NCI-H1694 (cell line): ENCODE results near the gene CLDN7.
"Not testable (repeated sequence)": the region's sequence is repeated elsewhere in the genome, so short reads cannot be mapped to it uniquely, and the experiment has no call there.

Experiments
- DNase-seq: peaks from one replicate; lab custom pipeline; 2025; lab: John Stamatoyannopoulos, UW

Gene CLDN7

GRCh38 chr17:7253082-7253481 is 9.2 kb downstream of the CLDN7 start:
- no peak for DNase-seq

- DNase-seq, result peak; percentile 89
Observed at GRCh38 chr17:7252176-7253043, 9.9 kb downstream of the CLDN7 start, which contains the start of gene ELP5. ELP5 (plus strand) TSS chr17:7252215; CDS start chr17:7252551, 336 bp downstream.

DNA sequence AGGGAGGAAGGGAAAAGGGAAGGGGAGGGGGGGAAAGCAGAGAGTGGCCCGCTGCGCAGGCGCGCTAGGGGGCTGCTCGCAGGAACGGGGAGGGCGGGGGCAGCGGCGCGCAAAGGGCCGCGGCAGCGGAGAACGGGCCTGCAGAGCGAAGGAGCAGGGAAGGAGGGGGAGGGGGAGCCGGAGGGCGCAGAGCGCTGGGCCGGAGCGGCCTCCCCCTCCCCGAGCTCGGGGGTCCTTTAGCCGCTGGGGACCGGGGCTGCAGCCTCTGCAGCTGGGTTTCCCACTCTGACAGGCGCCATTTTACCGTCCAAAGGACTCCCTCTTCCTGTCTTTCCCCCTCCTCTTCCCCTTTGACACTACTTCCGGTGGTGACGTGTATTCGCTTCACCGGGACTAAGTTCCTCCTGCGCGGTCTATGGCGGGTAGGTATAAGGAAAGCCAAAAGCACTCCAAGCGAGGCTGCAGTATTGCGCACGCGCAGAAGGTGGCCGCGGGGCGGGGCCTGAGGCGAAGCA is 10.6 kb downstream of the CLDN7 start, which contains the start of gene CTDNEP1:
CTDNEP1 (minus strand) TSS at position 74 of the 515 bp plus-strand sequence. CDS start 438 bp downstream, outside the sequence.
- peak; percentile 99 for DNase-seq

DNA sequence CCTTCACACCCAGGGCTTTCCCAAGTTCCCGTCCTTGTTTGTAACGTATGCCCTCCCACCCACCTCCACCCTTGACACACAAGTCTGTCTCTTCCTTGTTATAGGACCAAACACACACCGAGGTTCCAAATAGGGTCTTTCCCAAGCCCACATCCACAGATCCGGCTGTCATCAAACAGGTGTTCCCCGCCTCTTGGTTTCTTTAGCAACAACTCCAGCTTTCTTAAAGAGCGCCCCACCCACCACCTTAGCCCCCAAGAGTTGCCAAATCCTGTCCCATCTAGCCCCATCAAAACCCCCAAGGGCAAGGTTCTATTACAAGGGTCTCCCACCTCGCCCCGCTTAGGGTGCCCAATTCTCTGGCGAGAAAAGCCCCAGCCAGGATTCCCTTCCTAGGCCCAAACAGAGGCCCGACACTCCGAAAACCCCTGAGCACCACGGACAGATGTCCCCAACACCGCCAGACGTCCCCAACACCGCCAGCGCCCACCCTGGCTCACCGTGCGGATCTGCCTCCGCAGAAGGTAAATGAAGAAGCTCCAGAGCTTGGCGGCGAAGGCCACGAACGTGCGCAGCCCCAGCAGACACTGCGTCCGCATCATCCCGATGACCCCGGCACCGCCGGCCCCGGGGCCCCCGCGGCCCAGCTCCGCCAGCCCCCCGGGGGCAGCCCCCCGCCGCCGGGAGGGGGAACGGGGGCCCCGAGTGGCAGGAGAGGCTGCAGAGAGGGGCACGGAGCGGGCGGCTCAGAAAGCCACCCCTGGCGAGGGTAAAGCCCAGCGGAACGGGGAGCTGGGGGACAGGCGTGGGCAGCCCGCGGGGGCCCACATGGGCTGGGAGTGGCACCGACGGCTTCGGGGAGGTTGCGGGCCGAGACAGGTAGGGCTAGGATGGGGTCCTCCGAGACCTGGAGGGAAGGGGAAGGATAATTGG is 11.3 kb downstream of the CLDN7 start:
- DNase-seq, result no peak

DNA sequence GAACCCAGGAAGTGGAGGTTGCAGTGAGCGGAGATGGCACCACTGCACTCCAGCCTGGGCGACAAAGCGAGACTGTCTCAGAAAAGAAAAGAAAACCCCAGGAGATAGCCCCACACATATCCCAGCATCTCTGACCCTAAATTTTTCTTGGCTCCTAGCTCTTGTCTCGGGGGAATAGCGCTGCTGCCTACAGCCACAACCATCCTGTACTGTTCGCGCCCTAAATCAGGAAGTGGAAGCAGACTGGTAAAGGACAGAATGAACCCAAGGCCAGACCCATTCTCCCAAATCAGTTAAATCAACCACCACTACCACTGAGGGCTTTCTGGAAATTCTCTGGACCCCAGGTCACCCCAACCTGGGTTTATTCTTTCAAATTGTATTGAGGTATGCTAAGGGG is 12.4 kb downstream of the CLDN7 start:
- no peak for DNase-seq

- DNase-seq, result no peak
Observed at GRCh38 chr17:7249214-7249613, 13.1 kb downstream of the CLDN7 start.

GRCh38 chr17:7248796-7249195 is 13.5 kb downstream of the CLDN7 start:
- DNase-seq, result no peak

DNA sequence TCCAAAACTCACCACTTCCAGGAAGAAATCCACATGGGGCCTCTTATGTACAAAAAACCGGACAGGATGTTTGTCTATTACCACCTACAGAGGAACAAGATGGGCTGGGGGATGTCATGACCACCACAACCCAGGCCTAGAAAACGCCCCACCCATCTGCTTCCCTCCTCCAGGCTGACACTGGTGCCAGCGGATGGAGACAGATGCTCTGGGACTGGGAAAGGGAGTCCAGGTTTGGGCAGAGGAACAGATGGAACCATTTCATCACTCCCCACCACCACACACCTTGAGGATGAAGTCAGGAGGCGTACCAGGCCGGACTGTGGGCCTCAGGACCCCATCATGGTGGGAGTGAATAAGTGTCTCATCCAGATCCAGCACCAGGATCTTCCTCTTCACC is 15.5 kb downstream of the CLDN7 start:
- no peak for DNase-seq

GRCh38 chr17:7243838-7244237 is 18.4 kb downstream of the CLDN7 start:
- not testable (repeated sequence) for DNase-seq

DNA sequence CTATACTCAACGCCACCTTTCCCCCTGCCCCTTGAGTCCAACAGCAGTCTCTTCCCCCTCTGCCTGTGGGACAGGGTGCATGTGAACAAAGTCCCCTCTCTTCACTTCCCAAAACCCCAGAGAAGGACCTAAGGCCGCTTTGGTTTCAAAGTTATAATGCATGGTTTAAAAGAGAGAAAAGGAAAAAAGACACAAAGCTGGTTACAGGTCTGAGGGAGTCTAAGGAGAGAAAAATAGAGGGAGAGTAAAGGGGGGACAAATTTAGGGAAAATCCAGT is 18.9 kb downstream of the CLDN7 start:
- DNase-seq, result no peak

- peak; percentile 93 for DNase-seq
Observed at GRCh38 chr17:7242717-7243452, 19.4 kb downstream of the CLDN7 start.

- peak; percentile 90 for DNase-seq
Observed at GRCh38 chr17:7241783-7242716, 20.2 kb downstream of the CLDN7 start, which contains the start of gene GABARAP. GABARAP (minus strand) TSS chr17:7242449; CDS start chr17:7242330, 119 bp downstream.

GRCh38 chr17:7241090-7241733 is 21.1 kb downstream of the CLDN7 start:
- DNase-seq, result no peak

DNA sequence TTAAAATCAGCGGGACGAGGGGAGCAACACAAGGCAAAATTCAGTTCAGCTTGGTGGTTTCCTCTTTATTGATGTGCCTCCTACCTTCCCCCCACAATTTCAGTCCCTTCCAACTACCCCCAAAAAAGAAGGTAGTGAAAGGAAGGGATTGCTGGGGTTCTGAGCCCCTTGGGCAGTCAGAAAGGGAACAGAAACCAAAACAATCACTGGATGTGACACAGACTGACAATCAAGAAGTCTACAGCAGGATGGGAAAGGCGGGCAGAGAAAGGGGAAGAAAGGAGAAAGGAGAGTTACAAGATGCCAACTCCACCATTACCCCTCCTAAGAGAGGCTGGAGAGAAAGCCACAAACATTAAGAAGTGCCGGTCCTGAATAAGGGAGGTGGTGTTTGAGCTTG is 21.9 kb downstream of the CLDN7 start:
- no peak for DNase-seq

DNA sequence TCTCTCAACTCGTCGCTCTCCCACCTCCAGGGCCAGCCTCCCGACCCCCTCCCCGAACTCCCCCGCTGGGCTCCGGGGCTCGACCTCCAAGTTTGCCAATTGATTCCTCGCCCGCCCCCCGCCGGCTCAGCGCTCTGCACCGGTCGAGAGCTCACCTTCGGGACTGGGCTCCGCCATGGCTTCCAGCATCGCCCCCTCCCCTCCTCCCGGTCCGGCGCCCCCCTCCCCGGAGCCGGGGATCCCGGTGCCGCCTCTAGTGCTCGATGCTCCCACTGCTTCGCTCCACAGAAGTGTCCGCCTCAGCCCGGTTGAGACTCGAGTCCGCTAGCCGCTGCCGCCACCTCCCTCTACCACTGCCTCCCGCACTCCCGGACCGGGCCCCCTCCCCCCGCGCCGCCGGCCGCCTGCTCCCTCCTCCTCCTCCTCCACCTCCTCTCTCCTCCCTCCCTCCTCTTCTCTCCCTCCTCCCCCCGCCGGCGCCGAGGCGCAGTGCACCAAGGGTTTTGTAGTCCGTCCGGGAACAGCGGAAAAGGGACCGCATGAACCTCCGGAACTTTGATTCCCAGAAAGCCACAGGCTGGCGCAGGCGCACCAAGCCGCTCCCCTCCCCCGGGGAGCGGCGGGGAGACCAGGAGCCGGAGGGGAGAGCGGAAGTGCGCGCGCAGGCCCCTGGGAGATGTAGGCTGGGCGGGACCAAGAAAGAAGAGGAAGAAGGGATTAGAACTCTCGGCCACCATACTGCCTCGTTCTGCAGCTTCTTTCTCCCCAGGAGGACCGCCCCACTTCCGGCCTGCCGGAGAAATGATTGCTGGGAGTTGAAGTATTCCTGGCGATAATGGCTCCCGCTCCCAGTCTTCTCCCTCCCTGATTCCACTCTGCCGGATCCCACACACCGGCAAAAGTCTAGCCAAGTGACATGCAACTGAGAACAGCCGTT is 22.9 kb downstream of the CLDN7 start, which contains the start of gene PHF23:
PHF23 (minus strand) TSS at position 367 of the 937 bp plus-strand sequence; CDS start at position 189, 178 bp downstream.
- DNase-seq, result peak; percentile 99

DNA sequence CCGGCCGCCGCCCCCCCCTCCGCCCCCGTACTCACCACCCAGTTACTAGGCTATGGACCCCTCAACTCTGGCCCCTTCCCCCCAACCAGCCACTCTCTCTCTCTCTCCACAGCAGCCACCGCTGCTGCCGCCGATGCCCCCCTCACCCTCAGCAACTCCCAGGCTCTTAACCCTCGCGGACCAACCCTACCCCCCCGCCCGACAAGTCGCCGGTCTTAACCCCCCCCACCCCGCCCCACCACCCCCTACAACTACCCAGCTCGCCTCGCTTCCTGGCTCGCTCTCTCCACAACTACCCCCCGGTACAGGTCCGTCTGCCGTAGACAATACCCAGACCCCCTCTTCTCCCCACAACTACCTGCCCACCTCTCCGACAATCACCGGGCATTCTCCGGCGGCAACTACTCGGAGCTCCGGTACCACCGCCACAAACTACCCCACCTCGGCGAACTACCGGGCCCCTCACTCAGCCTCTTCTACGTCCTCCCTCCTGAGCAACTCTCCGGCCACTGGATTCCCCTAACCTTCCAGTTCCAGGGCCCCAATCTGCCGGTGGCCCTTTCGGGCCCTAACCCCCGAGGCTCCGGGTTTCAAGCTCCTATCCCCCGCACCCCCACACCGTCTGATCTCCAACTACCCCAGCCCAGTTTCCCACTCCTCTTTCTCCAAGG is 23.7 kb downstream of the CLDN7 start:
- DNase-seq, result no peak

DNA sequence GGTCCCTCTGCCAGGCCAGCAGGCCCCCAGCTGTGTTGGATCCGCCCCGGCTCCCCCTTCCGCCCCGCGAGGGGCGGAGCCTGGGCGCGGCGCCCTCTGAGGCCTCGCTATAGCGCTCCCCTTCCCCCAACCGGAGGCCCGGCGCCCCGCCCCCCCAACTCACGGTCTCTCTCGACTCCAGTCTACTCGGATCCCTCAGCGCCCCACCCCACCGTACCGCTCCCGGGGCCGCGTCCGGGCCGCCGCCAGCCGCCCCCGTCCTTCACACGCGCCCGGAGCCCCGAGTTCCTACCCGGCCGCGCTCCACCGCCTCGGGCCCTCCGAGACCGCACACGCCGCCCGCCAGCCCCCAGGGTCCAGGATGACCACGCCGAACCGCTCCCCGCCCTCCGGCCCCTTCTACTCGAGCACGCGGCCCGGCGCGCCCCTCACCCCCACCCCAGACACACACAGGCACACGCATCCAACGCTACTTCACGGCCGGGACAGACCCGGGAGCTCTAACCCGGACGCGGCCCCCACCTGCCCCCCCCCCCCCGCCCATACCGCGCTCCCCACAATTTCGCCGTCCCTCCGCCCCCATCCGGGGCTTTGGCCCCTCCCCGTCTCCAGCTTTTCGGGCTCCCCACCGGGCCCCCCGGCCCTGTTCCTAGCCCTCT is 24.4 kb downstream of the CLDN7 start:
- DNase-seq, result peak; percentile 9
